NCI-H1105 (cell line): Measurements from ENCODE around the gene CNNM1.

ENCODE experiments used
- DNase-seq: peaks from one replicate; lab custom pipeline; 2025; lab: John Stamatoyannopoulos, UW

The CNNM1 gene

DNA sequence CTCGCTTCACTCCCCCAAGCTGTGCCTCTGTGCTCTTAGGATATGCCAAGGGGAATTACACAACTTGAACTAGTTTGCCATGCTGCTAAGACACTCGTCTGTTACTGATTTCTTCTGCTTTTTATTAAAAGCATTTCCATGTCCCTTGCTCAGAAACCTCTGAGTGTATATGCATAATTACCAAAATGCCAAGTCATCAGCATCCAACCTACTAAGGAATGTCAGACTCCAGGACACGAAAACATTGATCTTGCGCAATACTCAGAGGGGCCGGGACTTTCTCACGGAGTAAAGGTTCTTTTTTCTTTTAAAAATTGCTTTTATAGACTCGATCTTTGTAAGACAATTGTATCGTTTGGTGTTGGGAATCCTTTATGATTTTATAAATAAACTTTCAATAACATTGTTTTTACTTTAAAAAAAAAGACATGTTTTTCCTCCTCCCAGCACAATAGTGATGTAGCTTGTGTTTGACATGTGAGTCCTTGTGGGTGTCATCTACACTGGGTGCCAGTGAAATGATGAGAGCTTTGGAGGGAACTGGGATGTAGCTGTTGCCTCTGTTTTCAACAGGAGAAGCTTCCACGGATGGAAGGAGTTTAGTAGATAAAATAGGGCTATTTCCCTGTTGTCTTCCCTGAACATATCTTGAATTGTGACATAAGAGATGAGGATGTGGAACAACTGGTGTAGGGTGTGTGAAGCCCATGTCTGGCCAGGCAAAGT is 43.6 kb downstream of the CNNM1 start:
- no peak for DNase-seq

DNA sequence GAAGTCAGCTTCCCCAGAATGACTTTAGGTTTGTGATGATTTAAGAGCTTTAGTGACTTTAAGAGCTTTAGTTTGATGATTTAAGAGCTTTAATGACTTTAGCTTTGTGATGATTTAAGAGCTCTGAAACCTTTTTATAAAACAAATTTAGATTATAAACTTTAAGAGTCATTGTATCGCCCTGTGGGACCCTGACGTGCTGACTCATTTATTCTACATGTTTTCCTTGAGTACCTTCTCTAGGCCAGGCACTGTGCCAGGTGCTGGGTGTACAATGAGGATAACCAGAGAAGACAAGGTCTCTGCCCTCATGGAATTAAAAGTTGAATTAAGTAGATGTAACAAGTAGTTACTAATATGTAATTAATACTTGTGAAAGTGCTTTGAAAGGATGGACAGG is 45.4 kb downstream of the CNNM1 start:
- no peak for DNase-seq

DNA sequence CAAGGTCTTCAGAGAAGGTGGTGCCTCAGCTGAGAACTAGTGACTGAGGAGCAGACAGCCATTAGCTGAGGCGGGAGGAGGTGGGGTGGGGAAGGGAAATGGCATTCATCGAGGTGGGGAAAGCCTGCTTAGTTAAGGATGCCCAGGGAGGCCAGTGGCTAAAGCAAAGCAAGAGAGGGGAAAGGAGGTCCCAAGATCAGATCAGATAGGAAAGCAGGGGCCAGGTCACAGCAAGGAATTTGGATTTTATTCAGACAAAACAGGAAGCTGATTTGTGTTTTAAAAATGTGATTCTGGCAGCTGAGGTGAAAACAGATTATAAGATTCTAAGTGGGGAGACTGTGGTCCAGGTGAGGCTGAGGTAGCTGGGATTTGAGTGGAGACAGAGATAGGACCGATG is 45.8 kb downstream of the CNNM1 start:
- DNase-seq = no peak

DNA sequence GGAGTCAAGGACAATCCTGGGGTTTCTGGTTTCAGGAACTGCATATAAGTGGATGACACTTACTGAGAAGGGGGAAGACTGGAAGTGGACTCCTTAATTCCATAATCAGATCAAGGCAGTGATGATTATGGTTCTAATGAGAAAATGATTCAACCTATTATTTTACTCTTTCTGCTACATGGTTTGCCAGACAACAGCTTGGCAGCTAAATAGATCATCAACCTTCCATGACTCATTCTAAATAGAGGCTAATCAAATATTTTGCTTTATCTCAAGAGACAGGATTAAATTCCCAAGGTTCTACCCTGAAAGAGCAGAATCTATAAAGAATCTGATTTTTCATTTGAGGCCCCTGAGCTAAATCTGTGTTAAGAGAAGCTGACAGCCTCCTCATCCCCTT is 46.3 kb downstream of the CNNM1 start:
- no peak for DNase-seq

DNA sequence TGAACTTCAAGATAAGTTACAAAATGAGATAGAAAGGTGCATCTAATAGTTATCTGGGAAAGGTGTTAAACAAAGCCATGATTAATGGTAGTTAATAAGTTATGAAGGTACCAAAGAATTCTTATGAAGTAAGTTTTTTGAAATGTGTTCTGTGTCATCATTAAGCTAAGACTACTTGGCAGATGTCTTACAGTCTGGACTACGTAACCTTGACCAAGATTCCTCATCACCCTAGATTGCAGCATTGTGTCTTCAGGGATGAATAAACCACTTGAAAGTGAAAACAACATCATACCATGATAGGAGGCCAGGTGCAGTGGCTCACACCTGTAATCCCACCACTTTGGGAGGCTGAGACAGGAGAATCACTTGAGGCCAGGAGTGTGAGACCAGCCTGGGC is 53.0 kb downstream of the CNNM1 start:
- DNase-seq = no peak

DNA sequence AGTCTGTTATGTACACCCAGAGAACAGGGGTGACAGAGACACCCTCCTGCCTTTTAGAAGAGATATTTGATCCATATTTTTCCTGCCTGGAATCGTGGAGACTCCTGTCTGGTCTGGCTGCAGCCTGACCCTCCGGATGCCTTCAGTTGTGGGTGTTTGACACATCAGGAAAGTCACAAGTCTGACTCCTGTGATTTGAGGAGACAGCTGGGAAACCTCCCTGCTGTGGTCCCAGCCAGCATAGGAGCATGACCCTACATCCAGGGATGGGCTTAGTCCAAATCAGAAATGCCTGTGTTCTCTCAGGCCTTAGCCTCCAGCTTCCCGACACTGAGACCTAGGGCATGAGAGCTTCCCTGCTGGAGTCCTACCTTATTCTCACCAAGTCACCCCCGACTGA is 57.9 kb downstream of the CNNM1 start:
- no peak for DNase-seq

DNA sequence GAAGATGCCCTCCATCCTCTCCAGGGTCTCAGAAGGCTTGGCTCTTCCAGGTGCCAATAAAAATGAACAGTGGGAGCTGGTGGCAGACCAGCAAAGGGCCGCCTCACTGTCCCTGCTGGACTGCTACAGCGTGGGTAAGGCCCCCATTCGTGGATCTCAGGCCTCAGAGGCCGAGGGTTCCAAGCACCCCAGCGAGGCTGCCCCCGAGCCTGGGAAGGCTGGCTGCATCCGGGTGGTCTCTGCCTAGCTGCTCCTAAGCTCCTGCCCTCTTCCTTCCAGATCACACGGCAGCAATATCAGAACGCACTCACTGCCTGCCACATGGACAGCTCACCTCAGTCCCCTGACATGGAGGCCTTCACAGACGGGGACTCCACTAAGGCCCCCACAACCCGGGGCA is 58.4 kb downstream of the CNNM1 start:
- no peak for DNase-seq

DNA sequence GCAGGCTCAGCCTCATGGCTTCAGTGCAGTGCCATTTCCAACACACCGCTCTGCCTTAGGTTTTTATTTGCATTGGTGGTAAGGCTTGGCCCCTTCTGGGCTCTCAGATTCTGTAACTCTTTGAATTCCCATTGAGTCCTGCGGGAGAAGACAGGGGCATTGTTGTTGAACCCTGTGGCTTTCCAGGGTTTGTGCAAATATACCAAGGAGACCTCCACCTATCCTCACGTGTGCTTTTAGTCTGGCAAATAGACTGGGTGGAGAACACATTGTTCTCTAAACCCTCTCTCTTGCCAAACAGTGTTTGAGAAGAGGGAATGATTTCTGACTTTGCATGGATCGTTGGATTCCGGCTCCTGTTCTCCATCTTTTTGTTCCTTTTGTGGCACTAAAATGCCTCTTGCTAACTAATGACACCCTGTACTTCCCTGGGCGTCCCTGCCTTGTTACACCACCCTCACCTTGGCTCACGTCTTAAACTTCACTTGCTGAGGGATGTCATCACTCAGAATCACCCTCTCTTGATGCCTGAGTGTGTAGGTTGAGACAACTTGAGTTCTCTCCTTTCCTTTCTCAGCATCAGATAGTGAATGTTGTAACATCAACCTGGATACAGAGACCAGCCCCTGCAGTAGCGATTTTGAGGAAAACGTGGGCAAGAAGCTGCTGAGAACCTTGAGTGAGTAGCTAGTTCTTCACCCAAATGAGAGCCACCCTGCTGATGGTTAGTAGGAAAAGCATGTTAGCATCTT is 60.7 kb downstream of the CNNM1 start:
- DNase-seq = no peak

DNA sequence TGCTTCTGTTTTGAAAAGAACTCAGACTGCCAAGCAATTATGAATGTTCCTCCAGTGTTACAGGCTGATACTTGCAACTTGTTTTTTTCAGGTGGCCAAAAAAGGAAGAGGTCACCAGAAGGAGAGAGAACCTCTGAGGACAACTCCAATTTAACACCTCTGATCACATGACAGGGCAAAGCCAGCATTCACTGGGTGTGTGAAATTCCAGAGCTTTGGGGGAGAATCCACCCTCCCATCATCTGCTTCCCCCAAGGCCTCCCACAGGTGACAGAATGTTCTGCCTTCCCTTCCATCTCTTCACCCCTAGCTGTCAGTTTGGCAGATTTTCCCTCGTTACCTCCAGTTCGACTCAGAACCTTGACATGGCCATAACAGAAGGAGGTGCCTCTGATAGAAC is 62.2 kb downstream of the CNNM1 start:
- DNase-seq = no peak

DNA sequence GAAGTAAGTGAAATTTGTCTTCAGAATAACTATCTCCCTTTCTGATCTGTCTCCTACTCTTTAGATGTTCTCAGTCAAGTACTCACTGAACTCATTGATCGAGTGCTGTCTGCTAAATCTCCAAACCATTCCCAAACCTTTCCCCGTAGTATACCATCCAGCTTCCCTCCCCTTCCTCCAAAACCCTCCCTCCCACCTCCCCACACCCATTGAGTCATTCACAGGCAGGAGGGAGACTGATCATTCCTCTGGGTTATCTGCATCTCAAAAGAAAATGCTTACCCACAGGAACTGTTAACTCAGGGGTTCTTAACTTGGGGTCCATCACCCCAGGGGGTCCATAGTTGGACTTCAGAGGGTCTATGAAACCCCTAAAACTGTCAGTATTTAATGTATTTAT is 63.9 kb downstream of the CNNM1 start:
- DNase-seq = no peak

DNA sequence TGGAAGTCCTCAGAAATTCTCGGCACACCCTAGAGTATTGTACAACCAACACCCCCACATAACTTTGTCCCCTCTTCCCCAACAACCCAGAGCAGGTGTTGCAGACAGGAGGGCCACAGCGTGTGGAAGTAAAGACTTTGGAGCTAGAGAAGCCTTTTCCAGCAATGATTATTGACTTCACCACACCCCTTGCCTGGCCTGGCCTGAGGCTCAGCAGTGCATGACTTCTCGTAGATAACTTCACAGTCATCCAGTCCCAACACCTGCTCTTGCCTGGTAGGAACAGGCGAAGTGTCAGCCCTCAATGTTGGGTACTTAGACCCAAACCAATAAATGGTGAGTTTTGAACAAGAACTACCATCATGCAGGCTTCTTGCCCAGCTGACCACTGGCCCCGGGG is 64.5 kb downstream of the CNNM1 start:
- DNase-seq = no peak

DNA sequence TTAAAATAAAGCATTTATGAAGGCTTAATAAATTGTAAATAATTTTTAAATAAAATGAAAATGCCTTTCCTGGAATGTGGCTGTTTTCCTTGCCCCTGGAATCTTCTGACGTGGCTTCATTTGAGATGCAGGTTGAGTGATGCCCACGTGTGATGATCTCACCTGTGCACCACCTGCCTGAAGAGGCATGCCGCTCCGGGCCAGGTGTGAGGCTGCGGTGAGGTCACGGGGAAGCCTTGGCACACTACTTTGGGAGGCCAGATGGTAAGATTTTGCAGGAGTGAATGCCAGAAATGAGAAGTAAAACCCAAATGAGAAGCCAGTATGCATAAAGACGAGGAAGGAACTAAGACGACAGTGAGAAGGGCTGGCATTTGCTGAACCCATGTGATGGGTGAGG is 65.1 kb downstream of the CNNM1 start:
- DNase-seq = peak; percentile 46

DNA sequence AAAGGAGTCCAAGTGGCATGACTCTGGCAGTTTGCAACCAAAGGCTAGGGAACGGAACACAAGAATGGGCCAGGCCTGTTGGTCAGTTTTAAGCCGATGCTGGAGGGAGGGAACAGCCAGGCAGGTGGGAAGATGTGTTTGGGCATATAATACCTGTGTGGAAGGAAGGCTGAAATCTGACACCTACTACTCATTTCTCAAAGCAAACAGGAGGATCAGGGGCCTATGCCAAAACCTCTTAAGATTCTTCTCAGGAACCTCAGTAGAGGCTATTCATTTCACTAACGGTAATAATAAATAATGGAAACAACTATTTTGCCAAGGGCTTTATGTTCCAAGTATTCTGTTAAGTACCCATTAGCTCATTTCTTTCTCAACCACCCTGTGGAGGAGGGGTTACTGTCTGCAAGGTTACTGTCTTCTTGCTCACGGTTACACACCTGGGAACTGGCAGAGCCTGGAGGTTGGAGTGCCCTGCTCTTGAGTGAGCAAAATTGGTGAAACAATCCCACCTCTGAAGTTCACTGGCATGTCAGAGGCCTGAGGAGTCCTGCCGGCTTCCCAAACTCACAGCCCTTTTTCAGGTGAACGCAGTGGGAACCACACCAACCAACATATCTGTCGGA is 65.7 kb downstream of the CNNM1 start:
- DNase-seq = peak; percentile 60

DNA sequence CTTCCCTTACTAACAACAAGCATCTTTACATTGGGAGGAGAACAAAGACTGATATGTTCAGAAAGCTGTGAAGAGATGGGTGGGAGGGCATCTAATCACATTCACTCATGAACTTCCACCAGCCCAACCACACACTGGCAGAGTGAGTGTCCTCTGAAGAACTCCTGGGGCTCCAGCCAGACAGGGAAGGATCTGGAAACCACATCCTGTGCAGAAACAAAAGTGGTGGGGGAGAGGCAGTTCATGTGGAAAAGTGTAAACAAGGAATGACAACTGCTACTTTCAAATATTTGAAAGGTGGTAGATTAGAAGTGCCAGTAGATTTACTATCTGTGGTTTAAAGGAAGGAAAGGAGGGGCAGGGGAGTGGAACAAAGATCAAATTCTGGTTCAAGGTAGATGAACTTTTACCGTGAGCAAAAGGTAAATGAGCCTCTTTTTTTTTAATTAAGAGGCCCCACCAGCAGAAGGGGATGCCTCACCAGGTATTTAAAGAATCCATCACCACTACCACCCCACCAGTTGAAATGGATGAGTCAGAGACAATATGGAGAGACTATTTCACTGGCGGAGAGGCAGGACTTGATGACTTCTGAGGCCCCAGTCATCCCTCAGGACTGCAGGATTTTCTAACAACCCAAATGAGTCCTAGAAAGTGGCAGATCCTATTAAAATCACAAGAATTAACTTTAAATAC is 66.7 kb downstream of the CNNM1 start:
- no peak for DNase-seq

DNA sequence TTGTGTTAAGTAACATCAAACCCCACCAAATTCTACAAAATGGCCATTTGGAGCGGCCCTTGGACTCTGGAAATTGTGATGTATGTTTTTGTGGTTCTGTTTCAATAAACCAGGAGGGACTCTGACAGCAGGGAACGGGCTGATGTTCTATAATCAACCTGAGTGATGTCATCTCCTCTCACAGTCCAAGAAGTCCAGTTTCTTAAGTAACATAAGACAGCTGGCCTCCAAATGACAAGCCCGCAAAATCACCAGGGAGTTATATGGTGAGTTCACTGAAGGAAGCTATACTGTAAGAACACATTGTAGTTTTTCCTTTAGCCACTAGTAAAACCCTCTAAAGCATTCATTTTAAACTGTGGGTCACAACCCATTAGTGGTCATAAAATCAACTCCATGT is 67.3 kb downstream of the CNNM1 start:
- no peak for DNase-seq

DNA sequence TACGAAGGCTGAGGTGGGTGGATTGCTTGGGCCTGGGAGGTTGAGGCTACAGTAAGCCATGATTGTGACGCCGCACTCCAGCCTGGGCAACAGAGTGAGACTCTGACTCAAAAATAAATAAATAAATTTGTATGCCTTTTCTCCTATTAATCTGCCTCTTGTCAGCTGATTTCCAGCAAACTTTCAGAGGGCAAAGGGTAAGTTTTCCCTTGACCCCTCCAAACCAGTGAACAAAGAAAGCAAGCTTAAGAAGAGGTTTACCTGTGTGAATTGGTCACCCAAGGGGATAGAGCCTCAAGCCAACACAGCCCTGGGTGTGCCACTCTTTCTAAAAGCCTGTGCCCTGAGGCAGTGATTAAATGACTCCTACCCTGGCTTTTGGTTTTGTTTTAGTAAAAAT is 70.5 kb downstream of the CNNM1 start:
- no peak for DNase-seq

DNA sequence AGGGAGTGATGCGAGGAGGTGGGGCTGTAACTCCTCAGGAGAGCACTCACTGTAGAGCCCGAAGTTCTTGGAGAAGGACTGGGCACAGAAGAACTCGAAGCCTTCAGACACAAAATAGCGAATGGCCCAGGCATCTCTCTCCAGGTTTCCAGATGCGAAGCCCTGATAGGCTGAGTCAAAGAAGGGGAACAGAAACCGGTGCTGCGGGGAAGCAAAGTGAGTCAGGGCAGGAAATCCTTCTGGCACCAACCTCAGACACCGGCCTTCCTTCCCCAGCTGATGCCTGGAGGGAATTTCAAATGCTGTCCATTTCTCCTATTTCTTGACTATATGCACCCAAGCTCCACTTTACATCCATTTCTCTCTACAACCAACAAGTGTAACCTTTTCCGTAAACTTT is 74.5 kb downstream of the CNNM1 start:
- DNase-seq = no peak

DNA sequence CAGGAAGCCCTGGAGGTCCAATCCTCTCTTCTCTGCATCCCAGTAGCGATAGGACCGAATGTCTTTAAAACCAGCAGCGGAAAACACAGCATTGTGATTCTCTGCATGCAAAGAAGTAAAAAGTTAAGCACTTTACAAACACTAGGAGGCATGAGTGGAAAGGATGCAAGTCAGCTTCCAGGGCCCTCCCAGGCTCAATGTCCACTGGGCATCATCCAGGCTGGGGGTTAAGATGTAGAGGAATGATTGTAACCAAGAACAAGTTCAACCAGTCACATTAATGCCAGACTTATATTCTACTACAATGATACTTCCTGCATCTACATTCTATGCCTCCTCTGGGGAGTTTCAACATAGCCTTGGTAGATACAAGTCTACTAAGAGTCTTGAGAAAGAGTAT is 77.0 kb downstream of the CNNM1 start:
- DNase-seq = no peak

DNA sequence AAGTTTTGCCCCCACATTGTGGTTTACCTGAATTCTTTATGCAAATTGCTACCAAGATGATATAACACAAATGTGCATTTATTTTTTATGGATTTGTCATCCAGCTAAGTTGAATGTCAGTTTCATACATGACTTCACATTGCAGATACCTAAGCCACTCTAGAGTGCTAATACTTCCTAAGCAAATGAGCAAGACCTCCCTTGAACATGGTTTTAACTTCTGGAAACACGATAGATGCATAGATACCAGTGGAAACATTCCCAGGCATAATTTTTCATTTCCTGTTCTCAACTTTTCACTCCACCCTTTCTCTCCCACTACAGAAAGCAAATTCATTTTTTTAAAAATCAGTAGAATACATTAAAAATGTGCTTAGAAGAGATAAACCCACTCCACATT is 81.0 kb downstream of the CNNM1 start:
- DNase-seq = no peak

DNA sequence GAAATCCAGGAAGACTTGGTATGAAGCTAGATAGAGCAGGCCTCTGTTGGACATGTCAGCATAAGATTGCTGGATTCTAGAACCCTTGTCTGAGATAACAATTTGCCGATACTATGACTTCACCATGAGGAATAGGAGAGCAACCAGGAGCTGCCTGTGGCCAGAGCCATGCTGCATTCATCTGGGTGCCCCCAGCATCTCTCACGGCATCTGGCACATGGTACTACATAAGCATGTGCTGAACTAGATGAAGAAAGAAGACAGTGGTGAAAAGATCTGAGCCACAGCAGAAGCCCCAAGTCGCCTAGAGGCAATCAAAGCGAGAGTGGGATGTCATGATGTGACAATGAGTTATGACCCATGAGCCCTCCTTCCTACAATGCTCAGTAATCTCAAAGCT is 81.7 kb downstream of the CNNM1 start:
- no peak for DNase-seq

DNA sequence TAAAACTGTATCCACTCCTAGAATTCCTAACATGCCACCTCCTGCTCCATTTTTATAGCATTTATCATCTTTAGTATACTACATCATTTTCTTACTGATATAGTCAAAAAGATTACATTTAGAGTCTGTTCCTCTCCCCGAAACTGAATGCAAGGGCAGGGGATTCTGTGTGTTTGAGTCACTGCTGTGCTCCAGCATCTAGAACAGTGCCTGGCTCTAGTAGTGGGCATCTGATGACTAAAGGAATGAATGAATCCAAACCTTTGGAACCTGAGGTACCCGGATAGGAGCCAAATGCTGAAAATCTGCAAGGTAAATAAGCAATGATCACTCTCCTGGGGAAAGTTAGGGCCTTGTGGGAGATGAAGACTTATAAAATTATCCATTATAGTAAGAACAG is 82.4 kb downstream of the CNNM1 start:
- no peak for DNase-seq

DNA sequence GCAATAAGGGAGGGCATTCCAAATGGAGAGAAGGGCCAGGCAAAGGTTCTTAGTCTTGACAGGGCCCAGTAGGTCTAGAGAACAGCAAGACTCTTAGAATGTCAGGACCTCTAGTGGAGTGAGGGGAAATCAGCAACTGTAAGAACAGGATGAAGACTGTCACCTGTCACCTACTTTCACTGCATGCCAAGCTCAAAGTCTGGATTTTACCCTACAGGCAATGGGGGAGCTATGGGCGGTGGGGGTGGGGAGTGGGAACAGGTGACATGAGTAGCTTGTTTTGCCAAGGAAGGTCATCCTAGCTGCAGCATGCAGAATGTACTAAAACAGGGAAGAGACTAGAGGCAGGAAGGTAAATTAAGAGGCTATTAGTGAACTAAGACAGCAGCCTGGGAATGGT is 82.9 kb downstream of the CNNM1 start:
- DNase-seq = no peak
